Lower leg skin (tissue), 3 donors: ENCODE measurements around the gene TMEM231.

ENCODE experiments used
- CTCF ChIP-seq, 3 donors: fragments of 450-650 bp; IDR thresholded peaks; one replicate each; pipeline ENCODE4 v1.5.1; 2016; ENCODE audit warnings: antibody characterized with exemption in 3 of 3, mild to moderate bottlenecking in 3 of 3, moderate library complexity in 2 of 3
- POLR2A ChIP-seq, 2 donors: fragments of 450-650 bp; IDR thresholded peaks; one replicate each; pipeline ENCODE4 v1.6.1; 2016 to 2017; ENCODE audit warnings: antibody characterized with exemption in 2 of 2, mild to moderate bottlenecking in 1 of 2, moderate library complexity in 1 of 2

GRCh38 chr16:75506107-75506506, 49.9 kb downstream of the TMEM231 start:
- no peak for TF ChIP-seq CTCF (IDR thresholded peaks at IDR 0.05)
- no peak for TF ChIP-seq POLR2A (IDR thresholded peaks at IDR 0.05)
